K562 (cell line): ENCODE data around the gene TMEM69. TPM values are rescaled to one million over a fixed set of nuclear protein-coding genes. Genes with fewer than 3 reads are reported as not detected.

Experiments
- ATAC-seq: fragments of 200-7000 bp; cut with Tn5 transposase; 3 replicates; pipeline ENCODE4 v1.9.1; 2020; ENCODE audit warnings: moderate library complexity
- BruUV-seq: library from RNA; stranded (reverse); fragments of 400-500 nt; replicated peaks from 2 replicates; lab custom pipeline; 2021; lab: Mats Ljungman, UMichigan
- CTCF ChIA-PET: fragments of 300-600 bp; formaldehyde crosslinking; extraction: SDS; loops from one replicate; lab custom pipeline; 2021; ENCODE audit warnings: low intra/inter-chr PET ratio; lab: Yijun Ruan, JAX
- POLR2A ChIA-PET: fragments of 300-600, 350-650 bp; sonication (Branson Sonifier 250); formaldehyde crosslinking; extraction: SDS; loops from one replicate; lab custom pipeline; 2021; ENCODE audit warnings: antibody characterized with exemption, inconsistent platforms; lab: Yijun Ruan, JAX
- DNase-seq, 4 experiments: peaks; one replicate each; pipeline versions ENCODE4 v3.0.0 to v3.0.0-alpha.2; 2011 to 2018; ENCODE audit warnings: low spot score in 3 of 4, mixed read lengths in 3 of 4; ENCODE audit errors: extremely low read depth in 1 of 4
- FAIRE-seq: peaks from 2 replicates; lab custom pipeline; 2011; peaks lifted over from hg19 to GRCh38; lab: Jason Lieb, UNC
- H2AFZ ChIP-seq: 2 replicates; pipeline ENCODE4 v1.6.0; 2011; ENCODE audit warnings: low read depth, low read length, control low read depth, inconsistent platforms
- H3K27ac ChIP-seq: fragments of 200-600 bp; 3 replicates; pipeline ENCODE4 v1.8.0; 2011; ENCODE audit warnings: low read depth, mild to moderate bottlenecking, control low read depth, inconsistent platforms, low read length, moderate library complexity, mixed read lengths; ENCODE audit errors: extremely low read depth
- H3K27me3 ChIP-seq, 2 experiments: fragments of 300-600 bp in 1 of 2; 2 replicates in 1 of 2; 3 replicates in 1 of 2; pipeline versions ENCODE4 v1.6.0 to v1.8.0; 2011; ENCODE audit warnings: inconsistent platforms in 2 of 2, low read length in 2 of 2, mild to moderate bottlenecking in 1 of 2, mixed read lengths in 1 of 2, moderate library complexity in 1 of 2; ENCODE audit not compliant: control insufficient read depth in 2 of 2, insufficient read depth in 2 of 2
- H3K36me3 ChIP-seq: fragments of 300-600 bp; 3 replicates; pipeline ENCODE4 v1.8.0; 2011; ENCODE audit warnings: mild to moderate bottlenecking, low read length, inconsistent platforms; ENCODE audit not compliant: control insufficient read depth, insufficient read depth
- H3K4me1 ChIP-seq, 2 experiments: fragments of 200-600 bp in 1 of 2; replicated peaks in 1 of 2; 2 replicates in 1 of 2; 3 replicates in 1 of 2; pipeline versions ENCODE4 v1.5.1 to v1.8.0; 2011; ENCODE audit warnings: inconsistent platforms in 2 of 2, low read length in 2 of 2, mild to moderate bottlenecking in 1 of 2, mixed read lengths in 1 of 2, moderate library complexity in 1 of 2; ENCODE audit not compliant: control insufficient read depth in 2 of 2, insufficient read depth in 2 of 2
- H3K4me2 ChIP-seq: 2 replicates; pipeline ENCODE4 v1.6.1; 2011; ENCODE audit warnings: low read length, control low read depth, inconsistent platforms, mixed read lengths; ENCODE audit not compliant: insufficient read depth
- H3K4me3 ChIP-seq: fragments of 200-600 bp; sonication (generic), shearing (Covaris generic); 2 replicates; pipeline ENCODE4 v1.5.1; 2016; ENCODE audit warnings: control low read depth, inconsistent platforms
- H3K79me2 ChIP-seq: fragments of 200-600 bp; 3 replicates; pipeline ENCODE4 v1.8.0; 2011; ENCODE audit warnings: low read length, inconsistent platforms; ENCODE audit not compliant: control insufficient read depth, insufficient read depth
- H3K9ac ChIP-seq, 2 experiments: 2 replicates each; pipeline versions ENCODE4 v1.6.0 to v1.6.1; 2011; ENCODE audit warnings: low read depth in 2 of 2, low read length in 2 of 2, control low read depth in 1 of 2, inconsistent platforms in 1 of 2, mild to moderate bottlenecking in 1 of 2, mixed read lengths in 1 of 2; ENCODE audit not compliant: insufficient read depth in 1 of 2
- H3K9me1 ChIP-seq: one replicate; pipeline ENCODE4 v1.6.0; 2011; ENCODE audit warnings: inconsistent platforms, mild to moderate bottlenecking, low read length, moderate library complexity; ENCODE audit not compliant: control insufficient read depth, insufficient read depth
- H3K9me3 ChIP-seq: replicated peaks from 2 replicates; pipeline ENCODE4 v1.5.1; 2011; ENCODE audit warnings: low read depth, low read length, inconsistent platforms; ENCODE audit not compliant: control insufficient read depth, insufficient read depth
- H4K20me1 ChIP-seq: replicated peaks from 2 replicates; pipeline ENCODE4 v1.6.1; 2011; ENCODE audit warnings: low read length, inconsistent platforms, mixed read lengths; ENCODE audit not compliant: control insufficient read depth, insufficient read depth
- JUN ChIP-seq, 2 experiments: sonication (generic) in 1 of 2; formaldehyde crosslinking in 1 of 2; IDR thresholded peaks; 2 replicates each; pipeline versions ENCODE4 v1.6.1 to v1.8.0; 2012 to 2022; ENCODE audit warnings: borderline replicate concordance in 2 of 2, mild to moderate bottlenecking in 2 of 2, improper control_type of control experiment in 1 of 2, low read depth in 1 of 2, low read length in 1 of 2, missing genetic modification reagents in 1 of 2
- MAZ ChIP-seq, 2 experiments: fragments of 450-650 bp in 1 of 2; sonication (generic) in 1 of 2; formaldehyde crosslinking; IDR thresholded peaks in 1 of 2; conservative IDR thresholded peaks in 1 of 2; 2 replicates each; pipeline versions ENCODE4 v1.4.0 to v1.5.0; 2020; ENCODE audit warnings: mild to moderate bottlenecking in 1 of 2, missing genetic modification reagents in 1 of 2
- MBD1 ChIP-seq: fragments of 250-450 bp; sonication (Bioruptor Pico); IDR thresholded peaks from 2 replicates; pipeline ENCODE4 v1.8.0; 2022; ENCODE audit warnings: inconsistent platforms
- MTA1 ChIP-seq: fragments of 450-650 bp; IDR thresholded peaks from 2 replicates; pipeline ENCODE4 v1.6.1; 2017; ENCODE audit warnings: borderline replicate concordance
- PHF8 ChIP-seq: fragments of 200-600 bp; sonication (generic); IDR thresholded peaks from 2 replicates; pipeline ENCODE4 v1.6.1; 2012; ENCODE audit warnings: mixed run types, mild to moderate bottlenecking, inconsistent platforms, low read length, moderate library complexity, borderline replicate concordance
- PTTG1 ChIP-seq: fragments of 450-650 bp; IDR thresholded peaks from 2 replicates; pipeline ENCODE4 v1.6.1; 2016; ENCODE audit warnings: low read depth, mild to moderate bottlenecking, missing genetic modification characterization, missing compliant biosample characterization
- THRB ChIP-seq: fragments of 450-650 bp; formaldehyde crosslinking; conservative IDR thresholded peaks from 2 replicates; pipeline ENCODE4 v1.4.0; 2022; ENCODE audit warnings: mild to moderate bottlenecking, missing genetic modification characterization
- ZNF3 ChIP-seq: fragments of 250-450 bp; sonication (Bioruptor Pico); IDR thresholded peaks from 2 replicates; pipeline ENCODE4 v1.5.0; 2021; ENCODE audit warnings: mild to moderate bottlenecking, moderate library complexity
- ZNF766 ChIP-seq: fragments of 200-800 bp; sonication (Bioruptor generic); conservative IDR thresholded peaks from 2 replicates; pipeline ENCODE4 v1.6.1; 2016; ENCODE audit warnings: missing genetic modification characterization, missing compliant biosample characterization
- WGBS: fragments of 100-300 bp; shearing (Covaris generic); methylation state at CpG from one replicate; pipeline ENCODE4 v1.1.6; 2016; ENCODE audit warnings: low coverage, mixed read lengths; ENCODE audit not compliant: insufficient coverage; ENCODE audit errors: missing lambda C conversion rate; 5-methylcytosine and 5-hydroxymethylcytosine counted together
- in situ Hi-C: fragments of 300-500 bp; cut with MboI; formaldehyde crosslinking; loops from 4 replicates; pipeline ENCODE4 v1.15.0; 2018; ENCODE audit warnings: inconsistent platforms, mixed read lengths
- intact Hi-C: fragments of 100-400 bp; cut with micrococcal nuclease; formaldehyde crosslinking; loops from 2 replicates; pipeline ENCODE4 v1.14.2; 2022
- polyA plus RNA-seq, 8 experiments: library from polyadenylated mRNA; depleted of rRNA in 4 of 8; stranded (reverse) in 5 of 8; unstranded in 3 of 8; fragments of >200 nt; fragmentation: Nextera tagmentation in 2 of 8; fragmentation: Illumina TruSeq in 1 of 8; extraction: Ambion mirVana in 2 of 8; extraction: Trizol in 1 of 8; gene quantifications; 2 replicates each; pipeline versions ENCODE4 v1.2.1 to v1.2.3, GENCODE V29; 2011 to 2014; ENCODE audit warnings: inconsistent platforms in 1 of 8, missing spikeins in 1 of 8
- total RNA-seq, 7 experiments: library from RNA; depleted of rRNA in 6 of 7; stranded (reverse); fragments of >200 nt in 6 of 7; fragmentation: Illumina TruSeq in 2 of 7; extraction: Trizol in 2 of 7; gene quantifications; 2 replicates each; pipeline versions ENCODE4 v1.2.1 to v1.2.3, GENCODE V29; 2011 to 2021; ENCODE audit warnings: low replicate concordance in 1 of 7
- TF ChIP-seq, protein P1 (sequence below): fragments of 450-650 bp; IDR thresholded peaks from 2 replicates; pipeline ENCODE4 v1.6.1; 2018; ENCODE audit not compliant: partially characterized antibody
- TF ChIP-seq, protein P2 (sequence below): fragments of 450-650 bp; IDR thresholded peaks from 2 replicates; pipeline ENCODE4 v1.6.1; 2016

Gene TMEM69
- total and polyA plus RNA-seq, 9 of the 15 experiments (the other 6 are each of a cell fraction or from before 2014, with no cell fraction given) = 47.3 to 248 (median 103) TPM

DNA sequence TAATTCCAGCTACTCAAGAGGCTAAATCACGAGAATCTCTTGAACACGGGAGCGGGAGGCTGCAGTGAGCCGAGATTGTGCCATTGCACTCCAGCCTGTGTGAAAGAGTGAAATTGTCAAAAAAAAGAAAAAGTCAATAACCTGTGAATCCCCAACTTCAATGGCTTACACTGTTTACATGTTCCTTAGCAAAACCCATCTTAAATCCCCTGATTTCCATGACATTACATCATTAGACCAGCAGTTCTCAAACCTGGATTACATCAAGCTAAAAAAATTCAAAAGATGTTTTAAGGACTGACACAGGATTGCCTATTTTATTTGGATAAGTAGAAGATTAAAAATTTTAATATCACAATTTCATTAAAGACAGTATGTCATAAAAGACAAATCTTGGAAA, 14.0 kb upstream of the TMEM69 start (continued):
- TF ChIP-seq JUN (IDR thresholded peaks at IDR 0.05; ENCODE audit: borderline replicate concordance, low read depth, low read length) = no peak
- no peak for TF ChIP-seq JUN (CRISPR knock-in tag; IDR thresholded peaks at IDR 0.05; ENCODE audit: borderline replicate concordance)

DNA sequence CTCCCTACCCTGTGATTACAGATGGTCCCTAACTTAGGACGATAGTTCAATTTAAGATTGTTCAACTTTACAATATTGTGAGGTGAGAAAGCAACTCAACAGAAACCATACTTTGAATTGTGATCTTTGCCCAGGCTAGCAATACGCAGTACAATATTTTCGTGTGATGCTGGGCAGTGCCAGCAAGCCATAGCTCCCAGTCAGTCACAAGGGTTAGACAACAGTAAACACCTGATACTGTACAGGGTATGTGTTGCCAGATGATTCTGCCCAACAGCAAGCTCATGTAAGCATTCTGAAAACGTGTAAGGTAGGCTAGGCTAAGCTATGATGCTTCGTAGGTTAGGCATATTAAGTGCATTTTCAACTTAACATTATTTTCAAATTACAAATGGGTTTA, 13.5 kb upstream of the TMEM69 start:
- FAIRE-seq (no peak), DNase-seq (no peak), ATAC-seq (no peak; the same call in 2 of the 3 replicates)
- peaks cover 95% of the 10 kb centered on the region for H3K79me2 ChIP-seq
- in situ Hi-C loops (no loop called here), intact Hi-C loops (no loop called here)
- no peak overlapping the region for H3K4me2 ChIP-seq
- BruUV-seq = no TSS peak
- no peak overlapping the region for H3K4me3 ChIP-seq
- ChIA-PET CTCF (no interaction called here), POLR2A (interaction anchor here (0.6 to 8.9 kb wide), 6 partner anchors 9 to 499 kb away, joined by 3 to 95 read pairs (median 12); partner anchors contain the start of gene GPBP1L1)
- H3K9ac ChIP-seq = no peak overlapping the region
- no peak overlapping the region for H2AFZ ChIP-seq
- peaks cover 3% of the 10 kb centered on the region for H3K9me1 ChIP-seq
- peaks cover 3 to 4% of the 10 kb centered on the region in 2 experiments; a peak in 2 of 5 replicates for H3K4me1 ChIP-seq
- H3K36me3 ChIP-seq = peaks cover 62% of the 10 kb centered on the region; the same call in 2 of the 3 replicates
- no peaks in the 10 kb centered on the region for H3K9me3 ChIP-seq
- peaks cover 28% of the 10 kb centered on the region for H4K20me1 ChIP-seq
- 81% methylated on average over 5 of the region's 5 CpGs for WGBS
- H3K27me3 ChIP-seq = no peaks in the 10 kb centered on the region
- H3K27ac ChIP-seq = no peak overlapping the region
- TF ChIP-seq PHF8 (no peak), THRB (no peak), PTTG1 (no peak), ZNF766 (CRISPR knock-in tag) (no peak), MBD1 (CRISPR knock-in tag) (no peak), MTA1 (no peak), MAZ (CRISPR knock-in tag; conservative IDR thresholded peaks at IDR 0.05 in 1 of 2, IDR thresholded peaks at IDR 0.05 in 1 of 2) (no peak), ZNF3 (CRISPR knock-in tag) (no peak)
- TF ChIP-seq, protein P1, sequence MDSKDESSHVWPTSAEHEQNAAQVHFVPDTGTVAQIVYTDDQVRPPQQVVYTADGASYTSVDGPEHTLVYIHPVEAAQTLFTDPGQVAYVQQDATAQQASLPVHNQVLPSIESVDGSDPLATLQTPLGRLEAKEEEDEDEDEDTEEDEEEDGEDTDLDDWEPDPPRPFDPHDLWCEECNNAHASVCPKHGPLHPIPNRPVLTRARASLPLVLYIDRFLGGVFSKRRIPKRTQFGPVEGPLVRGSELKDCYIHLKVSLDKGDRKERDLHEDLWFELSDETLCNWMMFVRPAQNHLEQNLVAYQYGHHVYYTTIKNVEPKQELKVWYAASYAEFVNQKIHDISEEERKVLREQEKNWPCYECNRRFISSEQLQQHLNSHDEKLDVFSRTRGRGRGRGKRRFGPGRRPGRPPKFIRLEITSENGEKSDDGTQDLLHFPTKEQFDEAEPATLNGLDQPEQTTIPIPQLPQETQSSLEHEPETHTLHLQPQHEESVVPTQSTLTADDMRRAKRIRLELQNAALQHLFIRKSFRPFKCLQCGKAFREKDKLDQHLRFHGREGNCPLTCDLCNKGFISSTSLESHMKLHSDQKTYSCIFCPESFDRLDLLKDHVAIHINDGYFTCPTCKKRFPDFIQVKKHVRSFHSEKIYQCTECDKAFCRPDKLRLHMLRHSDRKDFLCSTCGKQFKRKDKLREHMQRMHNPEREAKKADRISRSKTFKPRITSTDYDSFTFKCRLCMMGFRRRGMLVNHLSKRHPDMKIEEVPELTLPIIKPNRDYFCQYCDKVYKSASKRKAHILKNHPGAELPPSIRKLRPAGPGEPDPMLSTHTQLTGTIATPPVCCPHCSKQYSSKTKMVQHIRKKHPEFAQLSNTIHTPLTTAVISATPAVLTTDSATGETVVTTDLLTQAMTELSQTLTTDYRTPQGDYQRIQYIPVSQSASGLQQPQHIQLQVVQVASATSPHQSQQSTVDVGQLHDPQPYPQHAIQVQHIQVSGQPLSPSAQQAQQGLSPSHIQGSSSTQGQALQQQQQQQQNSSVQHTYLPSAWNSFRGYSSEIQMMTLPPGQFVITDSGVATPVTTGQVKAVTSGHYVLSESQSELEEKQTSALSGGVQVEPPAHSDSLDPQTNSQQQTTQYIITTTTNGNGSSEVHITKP = no peak
- TF ChIP-seq, protein P2, sequence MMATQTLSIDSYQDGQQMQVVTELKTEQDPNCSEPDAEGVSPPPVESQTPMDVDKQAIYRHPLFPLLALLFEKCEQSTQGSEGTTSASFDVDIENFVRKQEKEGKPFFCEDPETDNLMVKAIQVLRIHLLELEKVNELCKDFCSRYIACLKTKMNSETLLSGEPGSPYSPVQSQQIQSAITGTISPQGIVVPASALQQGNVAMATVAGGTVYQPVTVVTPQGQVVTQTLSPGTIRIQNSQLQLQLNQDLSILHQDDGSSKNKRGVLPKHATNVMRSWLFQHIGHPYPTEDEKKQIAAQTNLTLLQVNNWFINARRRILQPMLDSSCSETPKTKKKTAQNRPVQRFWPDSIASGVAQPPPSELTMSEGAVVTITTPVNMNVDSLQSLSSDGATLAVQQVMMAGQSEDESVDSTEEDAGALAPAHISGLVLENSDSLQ = no peak
